ENCODE results near the gene THBS2. TPM values are rescaled to one million over a fixed set of nuclear protein-coding genes. Genes with fewer than 3 reads are reported as not detected.

Gene THBS2
- total and polyA plus RNA-seq, 2 of the 8 experiments (the other 6 are each of a cell fraction or from before 2014, with no cell fraction given): 11.0 to 22.5 TPM

GRCh38 chr6:169224185-169224695, 29.4 kb downstream of the THBS2 start (continued):
- TF ChIP-seq CHD7 (IDR thresholded peaks at IDR 0.05; ENCODE audit: insufficient replicate concordance, low read length) (no peak), RBBP5 (IDR thresholded peaks at IDR 0.05; ENCODE audit: borderline replicate concordance, low read depth, low read length) (no peak), E2F6 (IDR thresholded peaks at IDR 0.05) (no peak), ATF2 (IDR thresholded peaks at IDR 0.05; ENCODE audit: low read length) (no peak), NANOG (IDR thresholded peaks at IDR 0.05; ENCODE audit: insufficient read depth, low read depth, low read length, poor library complexity, severe bottlenecking) (no peak)

All from H1 (cell line).